K562 (cell line): ENCODE measurements around the gene RAB7A. TPM values are rescaled to one million over a fixed set of nuclear protein-coding genes. Genes with fewer than 3 reads are reported as not detected.

Experiments
- ATAC-seq: fragments of 200-7000 bp; cut with Tn5 transposase; 3 replicates; pipeline ENCODE4 v1.9.1; 2020; ENCODE audit warnings: moderate library complexity
- BruUV-seq: library from RNA; stranded (reverse); fragments of 400-500 nt; replicated peaks from 2 replicates; lab custom pipeline; 2021; lab: Mats Ljungman, UMichigan
- CTCF ChIA-PET: fragments of 300-600 bp; formaldehyde crosslinking; extraction: SDS; loops from one replicate; lab custom pipeline; 2021; ENCODE audit warnings: low intra/inter-chr PET ratio; lab: Yijun Ruan, JAX
- POLR2A ChIA-PET: fragments of 300-600, 350-650 bp; sonication (Branson Sonifier 250); formaldehyde crosslinking; extraction: SDS; loops from one replicate; lab custom pipeline; 2021; ENCODE audit warnings: antibody characterized with exemption, inconsistent platforms; lab: Yijun Ruan, JAX
- DNase-seq, 4 experiments: peaks; one replicate each; pipeline versions ENCODE4 v3.0.0 to v3.0.0-alpha.2; 2011 to 2018; ENCODE audit warnings: low spot score in 3 of 4, mixed read lengths in 3 of 4; ENCODE audit errors: extremely low read depth in 1 of 4
- FAIRE-seq: peaks from 2 replicates; lab custom pipeline; 2011; peaks lifted over from hg19 to GRCh38; lab: Jason Lieb, UNC
- H2AFZ ChIP-seq: 2 replicates; pipeline ENCODE4 v1.6.0; 2011; ENCODE audit warnings: low read depth, low read length, control low read depth, inconsistent platforms
- H3K27ac ChIP-seq: fragments of 200-600 bp; 3 replicates; pipeline ENCODE4 v1.8.0; 2011; ENCODE audit warnings: low read depth, mild to moderate bottlenecking, control low read depth, inconsistent platforms, low read length, moderate library complexity, mixed read lengths; ENCODE audit errors: extremely low read depth
- H3K27me3 ChIP-seq, 2 experiments: fragments of 300-600 bp in 1 of 2; 2 replicates in 1 of 2; 3 replicates in 1 of 2; pipeline versions ENCODE4 v1.6.0 to v1.8.0; 2011; ENCODE audit warnings: inconsistent platforms in 2 of 2, low read length in 2 of 2, mild to moderate bottlenecking in 1 of 2, mixed read lengths in 1 of 2, moderate library complexity in 1 of 2; ENCODE audit not compliant: control insufficient read depth in 2 of 2, insufficient read depth in 2 of 2
- H3K36me3 ChIP-seq: fragments of 300-600 bp; 3 replicates; pipeline ENCODE4 v1.8.0; 2011; ENCODE audit warnings: mild to moderate bottlenecking, low read length, inconsistent platforms; ENCODE audit not compliant: control insufficient read depth, insufficient read depth
- H3K4me1 ChIP-seq, 2 experiments: fragments of 200-600 bp in 1 of 2; replicated peaks in 1 of 2; 2 replicates in 1 of 2; 3 replicates in 1 of 2; pipeline versions ENCODE4 v1.5.1 to v1.8.0; 2011; ENCODE audit warnings: inconsistent platforms in 2 of 2, low read length in 2 of 2, mild to moderate bottlenecking in 1 of 2, mixed read lengths in 1 of 2, moderate library complexity in 1 of 2; ENCODE audit not compliant: control insufficient read depth in 2 of 2, insufficient read depth in 2 of 2
- H3K4me2 ChIP-seq: 2 replicates; pipeline ENCODE4 v1.6.1; 2011; ENCODE audit warnings: low read length, control low read depth, inconsistent platforms, mixed read lengths; ENCODE audit not compliant: insufficient read depth
- H3K4me3 ChIP-seq: fragments of 200-600 bp; sonication (generic), shearing (Covaris generic); 2 replicates; pipeline ENCODE4 v1.5.1; 2016; ENCODE audit warnings: control low read depth, inconsistent platforms
- H3K79me2 ChIP-seq: fragments of 200-600 bp; 3 replicates; pipeline ENCODE4 v1.8.0; 2011; ENCODE audit warnings: low read length, inconsistent platforms; ENCODE audit not compliant: control insufficient read depth, insufficient read depth
- H3K9ac ChIP-seq, 2 experiments: 2 replicates each; pipeline versions ENCODE4 v1.6.0 to v1.6.1; 2011; ENCODE audit warnings: low read depth in 2 of 2, low read length in 2 of 2, control low read depth in 1 of 2, inconsistent platforms in 1 of 2, mild to moderate bottlenecking in 1 of 2, mixed read lengths in 1 of 2; ENCODE audit not compliant: insufficient read depth in 1 of 2
- H3K9me1 ChIP-seq: one replicate; pipeline ENCODE4 v1.6.0; 2011; ENCODE audit warnings: inconsistent platforms, mild to moderate bottlenecking, low read length, moderate library complexity; ENCODE audit not compliant: control insufficient read depth, insufficient read depth
- H3K9me3 ChIP-seq: replicated peaks from 2 replicates; pipeline ENCODE4 v1.5.1; 2011; ENCODE audit warnings: low read depth, low read length, inconsistent platforms; ENCODE audit not compliant: control insufficient read depth, insufficient read depth
- H4K20me1 ChIP-seq: replicated peaks from 2 replicates; pipeline ENCODE4 v1.6.1; 2011; ENCODE audit warnings: low read length, inconsistent platforms, mixed read lengths; ENCODE audit not compliant: control insufficient read depth, insufficient read depth
- CBFA2T2 ChIP-seq: fragments of 450-650 bp; conservative IDR thresholded peaks from 2 replicates; pipeline ENCODE4 v1.6.1; 2017; ENCODE audit warnings: mild to moderate bottlenecking
- KLF16 ChIP-seq: IDR thresholded peaks from 2 replicates; pipeline ENCODE4 v1.6.1; 2016; ENCODE audit warnings: antibody characterized with exemption
- MAFF ChIP-seq: IDR thresholded peaks from 2 replicates; pipeline ENCODE4 v1.6.1; 2012; ENCODE audit warnings: low read length, improper control_type of control experiment
- MEF2D ChIP-seq: conservative IDR thresholded peaks from 2 replicates; pipeline ENCODE4 v1.6.1; 2016; ENCODE audit warnings: low read depth, missing genetic modification characterization, missing compliant biosample characterization
- SMARCA4 ChIP-seq: fragments of 450-650 bp; IDR thresholded peaks from 2 replicates; pipeline ENCODE4 v1.6.1; 2016
- whole genome bisulfite sequencing: fragments of 100-300 bp; shearing (Covaris generic); methylation state at CpG from one replicate; pipeline ENCODE4 v1.1.6; 2016; ENCODE audit warnings: low coverage, mixed read lengths; ENCODE audit not compliant: insufficient coverage; ENCODE audit errors: missing lambda C conversion rate; 5-methylcytosine and 5-hydroxymethylcytosine counted together
- in situ Hi-C: fragments of 300-500 bp; cut with MboI; formaldehyde crosslinking; loops from 4 replicates; pipeline ENCODE4 v1.15.0; 2018; ENCODE audit warnings: inconsistent platforms, mixed read lengths
- intact Hi-C: fragments of 100-400 bp; cut with micrococcal nuclease; formaldehyde crosslinking; loops from 2 replicates; pipeline ENCODE4 v1.14.2; 2022
- polyA plus RNA-seq, 8 experiments: library from polyadenylated mRNA; depleted of rRNA in 4 of 8; stranded (reverse) in 5 of 8; unstranded in 3 of 8; fragments of >200 nt; fragmentation: Nextera tagmentation in 2 of 8; fragmentation: Illumina TruSeq in 1 of 8; extraction: Ambion mirVana in 2 of 8; extraction: Trizol in 1 of 8; gene quantifications; 2 replicates each; pipeline versions ENCODE4 v1.2.1 to v1.2.3, GENCODE V29; 2011 to 2014; ENCODE audit warnings: inconsistent platforms in 1 of 8, missing spikeins in 1 of 8
- total RNA-seq, 7 experiments: library from RNA; depleted of rRNA in 6 of 7; stranded (reverse); fragments of >200 nt in 6 of 7; fragmentation: Illumina TruSeq in 2 of 7; extraction: Trizol in 2 of 7; gene quantifications; 2 replicates each; pipeline versions ENCODE4 v1.2.1 to v1.2.3, GENCODE V29; 2011 to 2021; ENCODE audit warnings: low replicate concordance in 1 of 7
- TF ChIP-seq, protein P1 (sequence below): fragments of 250-450 bp; sonication (Bioruptor Pico); IDR thresholded peaks from 2 replicates; pipeline ENCODE4 v1.8.0; 2022; ENCODE audit warnings: inconsistent platforms
- TF ChIP-seq, protein P2 (sequence below): sonication (generic); formaldehyde crosslinking; IDR thresholded peaks from 2 replicates; pipeline ENCODE4 v1.8.0; 2022; ENCODE audit warnings: mild to moderate bottlenecking, missing genetic modification reagents
- TF ChIP-seq, protein P3 (sequence below), 2 experiments: fragments of 450-650 bp; formaldehyde crosslinking in 1 of 2; IDR thresholded peaks; 2 replicates each; pipeline versions ENCODE4 v1.4.0 to v1.6.1; 2014 to 2020; ENCODE audit warnings: mild to moderate bottlenecking in 2 of 2, borderline replicate concordance in 1 of 2, low read depth in 1 of 2
- TF ChIP-seq, protein P4 (sequence below): fragments of 450-650 bp; formaldehyde crosslinking; IDR thresholded peaks from 2 replicates; pipeline ENCODE4 v1.4.0; 2020; ENCODE audit warnings: mild to moderate bottlenecking, mixed read lengths

Gene RAB7A
- total and polyA plus RNA-seq, 9 of the 15 experiments (the other 6 are each of a cell fraction or from before 2014, with no cell fraction given) = 30.9 to 204 (median 72.8) TPM

DNA sequence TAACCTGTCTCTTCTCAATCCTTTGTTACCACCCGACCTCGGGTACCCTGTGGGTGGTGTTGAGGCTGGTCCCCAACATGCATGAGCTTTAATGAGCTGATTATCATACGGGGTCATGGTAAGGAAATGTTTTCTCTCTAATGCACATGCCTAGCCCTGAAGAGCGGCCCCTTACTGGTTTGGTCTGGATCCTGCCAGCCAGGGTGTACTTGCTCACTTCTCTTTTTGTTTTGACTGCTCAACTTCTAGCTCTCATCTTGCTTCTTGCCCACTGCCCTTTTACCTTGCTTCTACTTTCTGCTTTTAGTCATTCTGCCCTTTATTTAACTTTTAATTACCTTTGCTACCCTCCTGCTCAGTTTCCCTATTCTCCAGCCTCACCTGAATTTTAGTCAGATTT lies 109.1 kb downstream of the RAB7A start:
- Histone ChIP-seq H3K79me2 (no peaks in the 10 kb centered on the region), H3K4me3 (no peak overlapping the region), H3K9me1 (no peaks in the 10 kb centered on the region), H3K4me2 (no peak overlapping the region), H3K9me3 (no peaks in the 10 kb centered on the region), H4K20me1 (no peaks in the 10 kb centered on the region), H3K36me3 (no peaks in the 10 kb centered on the region), H3K4me1 (peaks cover 0 to 9% of the 10 kb centered on the region in 2 experiments; a peak in 3 of 5 replicates), H3K27me3 (no peaks in the 10 kb centered on the region), H3K9ac (0 out of 4 replicates have a peak overlapping the region, but pooled peaks of 1 of the 2 experiments have one; percentile 26), H3K27ac (no peak overlapping the region), H2AFZ (no peak overlapping the region)
- ChIA-PET POLR2A (interaction anchor here (0.6 kb wide), 1 partner anchor 12 kb away, joined by 3 read pairs; no protein-coding TSS in a partner anchor), CTCF (no interaction called here)
- BruUV-seq = no TSS peak
- no peak for FAIRE-seq
- TF ChIP-seq MEF2D (tag) (no peak), KLF16 (peak; percentile 30; the same call in 1 of the 2 replicates), SMARCA4 (no peak), MAFF (no peak), CBFA2T2 (no peak)
- TF ChIP-seq, protein P1, sequence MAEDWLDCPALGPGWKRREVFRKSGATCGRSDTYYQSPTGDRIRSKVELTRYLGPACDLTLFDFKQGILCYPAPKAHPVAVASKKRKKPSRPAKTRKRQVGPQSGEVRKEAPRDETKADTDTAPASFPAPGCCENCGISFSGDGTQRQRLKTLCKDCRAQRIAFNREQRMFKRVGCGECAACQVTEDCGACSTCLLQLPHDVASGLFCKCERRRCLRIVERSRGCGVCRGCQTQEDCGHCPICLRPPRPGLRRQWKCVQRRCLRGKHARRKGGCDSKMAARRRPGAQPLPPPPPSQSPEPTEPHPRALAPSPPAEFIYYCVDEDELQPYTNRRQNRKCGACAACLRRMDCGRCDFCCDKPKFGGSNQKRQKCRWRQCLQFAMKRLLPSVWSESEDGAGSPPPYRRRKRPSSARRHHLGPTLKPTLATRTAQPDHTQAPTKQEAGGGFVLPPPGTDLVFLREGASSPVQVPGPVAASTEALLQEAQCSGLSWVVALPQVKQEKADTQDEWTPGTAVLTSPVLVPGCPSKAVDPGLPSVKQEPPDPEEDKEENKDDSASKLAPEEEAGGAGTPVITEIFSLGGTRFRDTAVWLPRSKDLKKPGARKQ = no peak
- TF ChIP-seq, protein P2, sequence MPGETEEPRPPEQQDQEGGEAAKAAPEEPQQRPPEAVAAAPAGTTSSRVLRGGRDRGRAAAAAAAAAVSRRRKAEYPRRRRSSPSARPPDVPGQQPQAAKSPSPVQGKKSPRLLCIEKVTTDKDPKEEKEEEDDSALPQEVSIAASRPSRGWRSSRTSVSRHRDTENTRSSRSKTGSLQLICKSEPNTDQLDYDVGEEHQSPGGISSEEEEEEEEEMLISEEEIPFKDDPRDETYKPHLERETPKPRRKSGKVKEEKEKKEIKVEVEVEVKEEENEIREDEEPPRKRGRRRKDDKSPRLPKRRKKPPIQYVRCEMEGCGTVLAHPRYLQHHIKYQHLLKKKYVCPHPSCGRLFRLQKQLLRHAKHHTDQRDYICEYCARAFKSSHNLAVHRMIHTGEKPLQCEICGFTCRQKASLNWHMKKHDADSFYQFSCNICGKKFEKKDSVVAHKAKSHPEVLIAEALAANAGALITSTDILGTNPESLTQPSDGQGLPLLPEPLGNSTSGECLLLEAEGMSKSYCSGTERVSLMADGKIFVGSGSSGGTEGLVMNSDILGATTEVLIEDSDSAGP (CRISPR knock-in tag) = no peak
- TF ChIP-seq, protein P3, sequence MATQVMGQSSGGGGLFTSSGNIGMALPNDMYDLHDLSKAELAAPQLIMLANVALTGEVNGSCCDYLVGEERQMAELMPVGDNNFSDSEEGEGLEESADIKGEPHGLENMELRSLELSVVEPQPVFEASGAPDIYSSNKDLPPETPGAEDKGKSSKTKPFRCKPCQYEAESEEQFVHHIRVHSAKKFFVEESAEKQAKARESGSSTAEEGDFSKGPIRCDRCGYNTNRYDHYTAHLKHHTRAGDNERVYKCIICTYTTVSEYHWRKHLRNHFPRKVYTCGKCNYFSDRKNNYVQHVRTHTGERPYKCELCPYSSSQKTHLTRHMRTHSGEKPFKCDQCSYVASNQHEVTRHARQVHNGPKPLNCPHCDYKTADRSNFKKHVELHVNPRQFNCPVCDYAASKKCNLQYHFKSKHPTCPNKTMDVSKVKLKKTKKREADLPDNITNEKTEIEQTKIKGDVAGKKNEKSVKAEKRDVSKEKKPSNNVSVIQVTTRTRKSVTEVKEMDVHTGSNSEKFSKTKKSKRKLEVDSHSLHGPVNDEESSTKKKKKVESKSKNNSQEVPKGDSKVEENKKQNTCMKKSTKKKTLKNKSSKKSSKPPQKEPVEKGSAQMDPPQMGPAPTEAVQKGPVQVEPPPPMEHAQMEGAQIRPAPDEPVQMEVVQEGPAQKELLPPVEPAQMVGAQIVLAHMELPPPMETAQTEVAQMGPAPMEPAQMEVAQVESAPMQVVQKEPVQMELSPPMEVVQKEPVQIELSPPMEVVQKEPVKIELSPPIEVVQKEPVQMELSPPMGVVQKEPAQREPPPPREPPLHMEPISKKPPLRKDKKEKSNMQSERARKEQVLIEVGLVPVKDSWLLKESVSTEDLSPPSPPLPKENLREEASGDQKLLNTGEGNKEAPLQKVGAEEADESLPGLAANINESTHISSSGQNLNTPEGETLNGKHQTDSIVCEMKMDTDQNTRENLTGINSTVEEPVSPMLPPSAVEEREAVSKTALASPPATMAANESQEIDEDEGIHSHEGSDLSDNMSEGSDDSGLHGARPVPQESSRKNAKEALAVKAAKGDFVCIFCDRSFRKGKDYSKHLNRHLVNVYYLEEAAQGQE (IDR thresholded peaks at IDR 0.05; ENCODE audit: borderline replicate concordance) = peak; percentile 61
- TF ChIP-seq, protein P3 (CRISPR knock-in tag; IDR thresholded peaks at IDR 0.05; ENCODE audit: low read depth) = no peak
- TF ChIP-seq, protein P4, sequence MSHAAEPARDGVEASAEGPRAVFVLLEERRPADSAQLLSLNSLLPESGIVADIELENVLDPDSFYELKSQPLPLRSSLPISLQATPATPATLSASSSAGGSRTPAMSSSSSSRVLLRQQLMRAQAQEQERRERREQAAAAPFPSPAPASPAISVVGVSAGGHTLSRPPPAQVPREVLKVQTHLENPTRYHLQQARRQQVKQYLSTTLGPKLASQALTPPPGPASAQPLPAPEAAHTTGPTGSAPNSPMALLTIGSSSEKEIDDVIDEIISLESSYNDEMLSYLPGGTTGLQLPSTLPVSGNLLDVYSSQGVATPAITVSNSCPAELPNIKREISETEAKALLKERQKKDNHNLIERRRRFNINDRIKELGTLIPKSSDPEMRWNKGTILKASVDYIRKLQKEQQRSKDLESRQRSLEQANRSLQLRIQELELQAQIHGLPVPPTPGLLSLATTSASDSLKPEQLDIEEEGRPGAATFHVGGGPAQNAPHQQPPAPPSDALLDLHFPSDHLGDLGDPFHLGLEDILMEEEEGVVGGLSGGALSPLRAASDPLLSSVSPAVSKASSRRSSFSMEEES (CRISPR knock-in tag) = no peak
- no peak for ATAC-seq
- in situ Hi-C loops = no loop called here
- WGBS = 55% methylated on average over 4 of the region's 4 CpGs
- no peak for DNase-seq
- intact Hi-C loops = no loop called here
